CD14-positive monocyte (primary cell): ENCODE measurements around the gene PLCH1. TPM values are rescaled to one million over a fixed set of nuclear protein-coding genes. Genes with fewer than 3 reads are reported as not detected.

Experiments
- DNase-seq, 3 donors: peaks; one replicate each; pipeline ENCODE4 v3.0.0-alpha.2; 2011 to 2022
- H2AFZ ChIP-seq: 2 replicates; pipeline ENCODE4 v1.6.0; 2012; ENCODE audit warnings: mild to moderate bottlenecking, low read depth, low read length, inconsistent platforms; ENCODE audit not compliant: insufficient read depth, poor library complexity, severe bottlenecking
- H3K27ac ChIP-seq, 2 donors: 1 replicate in 1 of 2; 2 replicates in 1 of 2; pipeline ENCODE4 v1.5.1; 2012 to 2013; ENCODE audit warnings: low read length in 2 of 2, control low read depth in 1 of 2, inconsistent platforms in 1 of 2, low read depth in 1 of 2, mild to moderate bottlenecking in 1 of 2
- H3K27me3 ChIP-seq, 2 donors: one replicate each; pipeline versions ENCODE4 v1.6.0 to v1.6.1; 2011 to 2013; ENCODE audit warnings: low read length in 2 of 2; ENCODE audit not compliant: control insufficient read depth in 2 of 2, insufficient read depth in 2 of 2
- H3K36me3 ChIP-seq, 2 donors: replicated peaks in 1 of 2; 1 replicate in 1 of 2; 2 replicates in 1 of 2; pipeline versions ENCODE4 v1.5.1 to v1.6.1; 2012 to 2013; ENCODE audit warnings: low read length in 2 of 2, control low read depth in 1 of 2, inconsistent platforms in 1 of 2, mild to moderate bottlenecking in 1 of 2; ENCODE audit not compliant: insufficient read depth in 2 of 2, control insufficient read depth in 1 of 2
- H3K4me1 ChIP-seq, 2 donors: 1 replicate in 1 of 2; 2 replicates in 1 of 2; pipeline versions ENCODE4 v1.5.1 to v1.6.1; 2012 to 2013; ENCODE audit warnings: low read length in 2 of 2, control low read depth in 1 of 2, inconsistent platforms in 1 of 2, mild to moderate bottlenecking in 1 of 2, moderate library complexity in 1 of 2; ENCODE audit not compliant: insufficient read depth in 2 of 2, control insufficient read depth in 1 of 2
- H3K4me2 ChIP-seq: replicated peaks from 2 replicates; pipeline ENCODE3; 2012; ENCODE audit warnings: low read length, moderate library complexity, mild to moderate bottlenecking; ENCODE audit not compliant: poor library complexity, severe bottlenecking; ENCODE audit errors: extremely low read depth
- H3K4me3 ChIP-seq, 3 experiments: fragments of 200-600 bp in 1 of 3; sonication (generic) in 1 of 3; replicated peaks in 1 of 3; 1 replicate in 2 of 3; 2 replicates in 1 of 3; pipeline ENCODE4 v1.5.1; 2011 to 2013; ENCODE audit warnings: low read length in 3 of 3, mild to moderate bottlenecking in 3 of 3, control low read depth in 2 of 3, low read depth in 2 of 3, inconsistent platforms in 1 of 3, moderate library complexity in 1 of 3
- H3K79me2 ChIP-seq: 2 replicates; pipeline ENCODE4 v1.6.0; 2012; ENCODE audit warnings: mild to moderate bottlenecking, control low read depth, inconsistent platforms, low read length, moderate library complexity; ENCODE audit not compliant: insufficient read depth
- H3K9ac ChIP-seq: 2 replicates; pipeline ENCODE4 v1.6.0; 2017; ENCODE audit warnings: low read length, mild to moderate bottlenecking; ENCODE audit not compliant: insufficient read depth, poor library complexity, severe bottlenecking
- H3K9me3 ChIP-seq, 2 donors: replicated peaks in 1 of 2; 1 replicate in 1 of 2; 2 replicates in 1 of 2; pipeline versions ENCODE4 v1.5.1 to v1.6.1; 2012 to 2013; ENCODE audit warnings: low read length in 2 of 2, control low read depth in 1 of 2; ENCODE audit not compliant: control insufficient read depth in 1 of 2, insufficient read depth in 1 of 2
- H4K20me1 ChIP-seq: 2 replicates; pipeline ENCODE4 v1.6.0; 2012; ENCODE audit warnings: mild to moderate bottlenecking, low read length, control low read depth, moderate library complexity; ENCODE audit not compliant: insufficient read depth
- H3K27ac Mint-ChIP-seq, 7 donors: one replicate each; pipeline ENCODE4 v1.8.0; 2020; ENCODE audit warnings: mild to moderate bottlenecking in 7 of 7, mixed read lengths in 7 of 7, moderate library complexity in 6 of 7, inconsistent platforms in 2 of 7
- H3K27me3 Mint-ChIP-seq, 3 donors: one replicate each; pipeline ENCODE4 v1.8.0; 2021 to 2022; ENCODE audit warnings: low read depth in 3 of 3, mild to moderate bottlenecking in 3 of 3, mixed read lengths in 3 of 3, moderate library complexity in 3 of 3, inconsistent platforms in 1 of 3
- H3K36me3 Mint-ChIP-seq, 2 donors: one replicate each; pipeline ENCODE4 v1.8.0; 2020; ENCODE audit warnings: mixed read lengths in 2 of 2, inconsistent platforms in 1 of 2, mild to moderate bottlenecking in 1 of 2
- H3K4me1 Mint-ChIP-seq: one replicate; pipeline ENCODE4 v1.8.0; 2020; ENCODE audit warnings: mild to moderate bottlenecking, mixed read lengths
- H3K4me3 Mint-ChIP-seq, 2 donors: one replicate each; pipeline ENCODE4 v1.8.0; 2020; ENCODE audit warnings: mild to moderate bottlenecking in 2 of 2, mixed read lengths in 2 of 2, moderate library complexity in 1 of 2
- H3K9me3 Mint-ChIP-seq, 7 donors: one replicate each; pipeline ENCODE4 v1.8.0; 2020 to 2022; ENCODE audit warnings: mixed read lengths in 7 of 7, mild to moderate bottlenecking in 6 of 7, moderate library complexity in 6 of 7, inconsistent platforms in 2 of 7
- CTCF ChIP-seq: fragments of 200-600 bp; IDR thresholded peaks from one replicate; pipeline ENCODE4 v1.8.0; 2022; ENCODE audit warnings: antibody characterized with exemption, mild to moderate bottlenecking
- WGBS: methylation state at CpG from one replicate; pipeline ENCODE4 v1.1.5; 2013; ENCODE audit warnings: missing lambda C conversion rate; ENCODE audit not compliant: insufficient coverage; 5-methylcytosine and 5-hydroxymethylcytosine counted together
- intact Hi-C, 2 donors: fragments of 100-400 bp; cut with micrococcal nuclease; formaldehyde crosslinking; loops; one replicate each; pipeline versions ENCODE4 v1.15.0 to v1.15.1; 2023
- polyA plus RNA-seq, 3 donors: library from polyadenylated mRNA; depleted of rRNA in 1 of 3; unstranded in 2 of 3; stranded (reverse) in 1 of 3; fragments of 300-500 nt in 2 of 3; fragments of >200 nt in 1 of 3; fragmentation: Illumina TruSeq in 2 of 3; gene quantifications; 1 replicate in 2 of 3; 2 replicates in 1 of 3; pipeline ENCODE4 v1.2.3, GENCODE V29; 2012 to 2021

The PLCH1 gene
- polyA plus RNA-seq, 3 donors, result not detected

- Histone ChIP-seq H3K36me3 (no peaks in the 10 kb centered on the region), H3K79me2 (no peaks in the 10 kb centered on the region), H3K27me3 (no peaks in the 10 kb centered on the region), H3K27ac (no peak overlapping the region), H3K4me3 (no peak overlapping the region), H3K9ac (no peak overlapping the region), H3K9me3 (no peaks in the 10 kb centered on the region), H2AFZ (no peak overlapping the region), H4K20me1 (no peaks in the 10 kb centered on the region), H3K4me2 (no peak overlapping the region), H3K4me1 (no peaks in the 10 kb centered on the region)
- intact Hi-C loops, result no loop called here
- no peak overlapping the region for H3K27ac Mint-ChIP-seq
- no peak for DNase-seq
- H3K27me3 Mint-ChIP-seq, result peaks cover 0 to 2% (median 0%) of the 10 kb centered on the region in 3 donors
- TF ChIP-seq CTCF, result no peak
- H3K9me3 Mint-ChIP-seq, result peaks cover 0 to under 1% (median 0%) of the 10 kb centered on the region in 7 donors
- H3K4me3 Mint-ChIP-seq, result no peak overlapping the region
- WGBS, result no CpG with 5 or more reads among the region's 2 CpGs
- H3K36me3 Mint-ChIP-seq, result no peaks in the 10 kb centered on the region
- no peaks in the 10 kb centered on the region for H3K4me1 Mint-ChIP-seq
These were observed 367.8 kb downstream of the PLCH1 start for GRCh38 chr3:155377071-155377470.

- no peaks in the 10 kb centered on the region for H3K9me3 ChIP-seq
- no peaks in the 10 kb centered on the region for H3K36me3 Mint-ChIP-seq
- H2AFZ ChIP-seq, result no peak overlapping the region
- intact Hi-C loops, result no loop called here
- no CpG with 5 or more reads among the region's 1 CpG for WGBS
- DNase-seq, result no peak
- no peaks in the 10 kb centered on the region for H3K4me1 Mint-ChIP-seq
- no peaks in the 10 kb centered on the region for H3K4me1 ChIP-seq
- no peak overlapping the region for H3K27ac ChIP-seq
- peaks cover 0 to 1% (median 0%) of the 10 kb centered on the region in 7 donors for H3K9me3 Mint-ChIP-seq
- no peaks in the 10 kb centered on the region for H3K27me3 Mint-ChIP-seq
- H3K27ac Mint-ChIP-seq, result no peak overlapping the region
- no peaks in the 10 kb centered on the region for H4K20me1 ChIP-seq
- H3K4me3 Mint-ChIP-seq, result no peak overlapping the region
- no peak overlapping the region for H3K4me2 ChIP-seq
- no peak overlapping the region for H3K4me3 ChIP-seq
- TF ChIP-seq CTCF, result no peak
- no peak overlapping the region for H3K9ac ChIP-seq
- H3K79me2 ChIP-seq, result no peaks in the 10 kb centered on the region
- no peaks in the 10 kb centered on the region for H3K27me3 ChIP-seq
- no peaks in the 10 kb centered on the region for H3K36me3 ChIP-seq
These were observed 372.6 kb downstream of the PLCH1 start for GRCh38 chr3:155372281-155372680.
